Keratinocyte (primary cell): ENCODE results near the gene URGCP. TPM values are rescaled to one million over a fixed set of nuclear protein-coding genes. Genes with fewer than 3 reads are reported as not detected.
A peak's percentile ranks its signal among the peaks of the same experiment; 100 is the strongest.
"Not testable (repeated sequence)": the region's sequence is repeated elsewhere in the genome, so short reads cannot be mapped to it uniquely, and the experiment has no call there.

Experiments used
- DNase-seq: peaks from one replicate; pipeline ENCODE4 v3.0.0-alpha.2; 2011; ENCODE audit warnings: low read depth, missing footprints, low spot score
- FAIRE-seq: peaks from 2 replicates; lab custom pipeline; 2011; peaks lifted over from hg19 to GRCh38; lab: Jason Lieb, UNC
- H2AFZ ChIP-seq: 2 replicates; pipeline ENCODE4 v1.6.0; 2012; ENCODE audit warnings: low read length, control low read depth, inconsistent platforms; ENCODE audit not compliant: control insufficient read depth
- H3K27ac ChIP-seq: 2 replicates; pipeline ENCODE4 v1.5.1; 2011; ENCODE audit warnings: low read length; ENCODE audit not compliant: control insufficient read depth, insufficient read depth
- H3K27me3 ChIP-seq: 3 replicates; pipeline ENCODE4 v1.6.0; 2011; ENCODE audit warnings: low read length; ENCODE audit not compliant: control insufficient read depth, insufficient read depth; ENCODE audit errors: extremely low read depth
- H3K36me3 ChIP-seq, 2 experiments: 2 replicates in 1 of 2; 3 replicates in 1 of 2; pipeline ENCODE4 v1.5.1; 2011; ENCODE audit warnings: low read length in 2 of 2, mild to moderate bottlenecking in 1 of 2; ENCODE audit not compliant: control insufficient read depth in 2 of 2, insufficient read depth in 2 of 2; ENCODE audit errors: extremely low read depth in 1 of 2
- H3K4me1 ChIP-seq: 3 replicates; pipeline ENCODE4 v1.5.1; 2011; ENCODE audit warnings: low read length; ENCODE audit not compliant: control insufficient read depth, insufficient read depth; ENCODE audit errors: extremely low read depth
- H3K4me2 ChIP-seq: 3 replicates; pipeline ENCODE4 v1.6.0; 2011; ENCODE audit warnings: low read depth, low read length; ENCODE audit not compliant: control insufficient read depth, insufficient read depth; ENCODE audit errors: extremely low read depth
- H3K4me3 ChIP-seq, 3 experiments: fragments of 200-600 bp in 1 of 3; sonication (generic) in 1 of 3; 2 replicates in 2 of 3; 3 replicates in 1 of 3; pipeline ENCODE4 v1.5.1; 2011 to 2016; ENCODE audit warnings: low read length in 3 of 3, mild to moderate bottlenecking in 3 of 3, control low read depth in 2 of 3, inconsistent platforms in 1 of 3, low read depth in 1 of 3, mixed read lengths in 1 of 3, mixed run types in 1 of 3, moderate library complexity in 1 of 3; ENCODE audit not compliant: control insufficient read depth in 2 of 3, insufficient read depth in 2 of 3; ENCODE audit errors: extremely low read depth in 1 of 3
- H3K79me2 ChIP-seq: 2 replicates; pipeline ENCODE4 v1.6.0; 2012; ENCODE audit warnings: low read length; ENCODE audit not compliant: control insufficient read depth, insufficient read depth
- H3K9ac ChIP-seq: 3 replicates; pipeline ENCODE4 v1.6.0; 2011; ENCODE audit warnings: low read length; ENCODE audit not compliant: control insufficient read depth, insufficient read depth; ENCODE audit errors: extremely low read depth
- H3K9me1 ChIP-seq: 3 replicates; pipeline ENCODE4 v1.6.0; 2011; ENCODE audit warnings: low read length; ENCODE audit not compliant: control insufficient read depth, insufficient read depth; ENCODE audit errors: extremely low read depth
- H3K9me3 ChIP-seq: 2 replicates; pipeline ENCODE4 v1.5.1; 2012; ENCODE audit warnings: low read depth, low read length; ENCODE audit not compliant: control insufficient read depth
- H4K20me1 ChIP-seq: 3 replicates; pipeline ENCODE4 v1.6.0; 2011; ENCODE audit warnings: low read length; ENCODE audit not compliant: control insufficient read depth, insufficient read depth; ENCODE audit errors: extremely low read depth
- CTCF ChIP-seq, 3 experiments: IDR thresholded peaks in 1 of 3; conservative IDR thresholded peaks in 1 of 3; optimal IDR thresholded peaks in 1 of 3; 2 replicates in 2 of 3; 3 replicates in 1 of 3; pipeline versions ENCODE3 to v1.5.1; 2011; ENCODE audit warnings: low read length in 3 of 3, mild to moderate bottlenecking in 3 of 3, moderate library complexity in 2 of 3, control low read depth in 1 of 3, inconsistent platforms in 1 of 3; ENCODE audit not compliant: insufficient read depth in 2 of 3; ENCODE audit errors: extremely low read depth in 1 of 3
- EZH2 ChIP-seq: IDR thresholded peaks from one replicate; pipeline ENCODE4 v1.6.1; 2012; ENCODE audit warnings: inconsistent platforms, mild to moderate bottlenecking, low read length, moderate library complexity
- dilution Hi-C: fragments of 300-500 bp; cut with MboI; formaldehyde crosslinking; loops from one replicate; pipeline ENCODE4 v1.7.0; 2020; ENCODE audit warnings: low sequenced_read_pairs; ENCODE audit not compliant: extremely low pct_ligation_motif_present
- polyA plus RNA-seq, 5 experiments: library from polyadenylated mRNA; depleted of rRNA in 3 of 5; stranded (reverse) in 3 of 5; stranded (forward) in 1 of 5; unstranded in 1 of 5; fragments of >200 nt; gene quantifications; 1 replicate in 1 of 5; 2 replicates in 3 of 5; 3 replicates in 1 of 5; pipeline versions ENCODE4 v1.2.1 to v1.2.3, GENCODE V29; 2011 to 2012; ENCODE audit warnings: missing spikeins in 2 of 5, low read depth in 1 of 5, low replicate concordance in 1 of 5

Gene URGCP
- polyA plus RNA-seq, 1 donor (not counting 4 experiments of a cell fraction or from before 2014, with no cell fraction given): 27.6 TPM

DNA sequence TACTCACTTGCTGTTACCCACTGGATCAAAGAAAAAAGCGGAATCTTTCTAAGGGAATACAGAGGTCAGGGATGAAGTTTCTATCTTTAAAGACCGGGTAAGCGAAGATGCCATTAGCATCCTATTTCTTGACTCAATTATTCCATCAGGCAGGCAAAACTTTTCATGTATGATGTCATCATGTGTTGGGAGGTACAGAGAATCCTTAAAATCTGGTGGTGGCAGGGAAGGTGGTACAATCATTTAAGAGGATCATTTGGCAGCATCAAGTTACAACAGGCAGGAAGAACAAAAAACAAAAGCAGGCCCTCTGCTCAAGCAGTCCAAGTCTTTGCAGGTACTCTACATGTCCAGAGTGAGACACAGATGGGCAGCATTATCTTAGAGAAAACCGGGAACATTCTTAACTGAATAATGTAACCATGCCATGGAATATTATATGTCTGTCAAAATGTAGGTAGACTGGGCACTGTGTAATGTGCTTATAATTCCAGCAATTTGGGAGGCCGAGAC lies 3.8 kb downstream of the URGCP start:
- FAIRE-seq: peak; percentile 60

GRCh38 chr7:43898571-43898970 lies 7.8 kb downstream of the URGCP start:
- FAIRE-seq, H3K4me1 ChIP-seq, H3K9me1 ChIP-seq, H3K4me3 ChIP-seq, DNase-seq, H3K4me2 ChIP-seq, H3K27ac ChIP-seq, dilution Hi-C loops, H2AFZ ChIP-seq, H4K20me1 ChIP-seq, H3K27me3 ChIP-seq, H3K9ac ChIP-seq, H3K36me3 ChIP-seq, H3K9me3 ChIP-seq: not testable (repeated sequence)
- peaks cover 90% of the 10 kb centered on the region for H3K79me2 ChIP-seq

More for the DNA sequence above, 3.8 kb downstream of the URGCP start:
- H3K4me1 ChIP-seq: peaks cover 23% of the 10 kb centered on the region
- no peak for TF ChIP-seq CTCF (optimal IDR thresholded peaks at IDR 0.05 in 1 of 3, IDR thresholded peaks at IDR 0.05 in 1 of 3, conservative IDR thresholded peaks at IDR 0.05 in 1 of 3; ENCODE audit: extremely low read depth in 1 of 3, insufficient read depth in 2 of 3, low read length in 3 of 3)
- no peak overlapping the region for H3K4me3 ChIP-seq
- dilution Hi-C loops: no loop called here
- H3K79me2 ChIP-seq: peaks cover 76% of the 10 kb centered on the region
- no peak overlapping the region for H3K27ac ChIP-seq
- no peak for DNase-seq
- no peak overlapping the region for H3K4me2 ChIP-seq
- H3K9ac ChIP-seq: no peak overlapping the region
- H3K9me3 ChIP-seq: no peaks in the 10 kb centered on the region
- H3K36me3 ChIP-seq: peaks cover 3 to 6% of the 10 kb centered on the region in 2 experiments
- peaks cover 4% of the 10 kb centered on the region for H3K9me1 ChIP-seq
- H3K27me3 ChIP-seq: no peaks in the 10 kb centered on the region
- H4K20me1 ChIP-seq: peaks cover 8% of the 10 kb centered on the region
- H2AFZ ChIP-seq: no peak overlapping the region

DNA sequence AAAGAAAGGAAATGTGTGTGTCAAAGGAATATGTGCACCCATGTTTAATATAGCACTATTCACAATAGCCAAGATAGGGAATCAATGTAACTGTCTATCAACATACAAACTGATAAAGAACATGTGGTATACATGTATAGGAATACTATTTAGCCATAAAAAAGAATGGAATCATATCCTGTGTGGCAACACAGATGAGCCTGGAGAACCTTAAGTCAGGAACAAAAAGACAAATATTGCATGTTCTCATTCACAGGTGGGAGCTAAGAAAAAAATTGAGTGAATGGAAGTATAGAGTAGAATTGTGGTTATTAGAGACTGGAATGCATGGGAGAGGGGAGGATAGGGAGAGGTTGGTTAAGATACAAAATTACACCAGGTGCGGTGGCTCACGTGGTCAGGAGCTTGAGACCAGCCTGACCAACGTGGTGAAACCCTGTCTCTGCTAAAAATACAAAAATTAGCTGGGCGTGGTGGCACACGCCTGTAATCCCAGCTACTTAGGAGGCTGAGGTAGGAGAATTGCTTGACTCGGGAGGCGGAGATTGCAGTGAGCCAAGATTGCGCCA lies 10.5 kb downstream of the URGCP start:
- H2AFZ ChIP-seq: no peak overlapping the region
- H3K4me2 ChIP-seq: no peak overlapping the region
- no peaks in the 10 kb centered on the region for H4K20me1 ChIP-seq
- dilution Hi-C loops: no loop called here
- no peak overlapping the region for H3K27ac ChIP-seq
- H3K27me3 ChIP-seq: no peaks in the 10 kb centered on the region
- peaks cover 0 to 4% of the 10 kb centered on the region in 2 experiments for H3K36me3 ChIP-seq
- H3K9ac ChIP-seq: no peak overlapping the region
- no peaks in the 10 kb centered on the region for H3K9me3 ChIP-seq
- no peak for TF ChIP-seq EZH2
- TF ChIP-seq CTCF (optimal IDR thresholded peaks at IDR 0.05 in 1 of 3, IDR thresholded peaks at IDR 0.05 in 1 of 3, conservative IDR thresholded peaks at IDR 0.05 in 1 of 3; ENCODE audit: extremely low read depth in 1 of 3, insufficient read depth in 2 of 3, low read length in 3 of 3): no peak
- DNase-seq (no peak), FAIRE-seq (no peak)
- no peaks in the 10 kb centered on the region for H3K4me1 ChIP-seq
- no peak overlapping the region for H3K4me3 ChIP-seq
- H3K9me1 ChIP-seq: no peaks in the 10 kb centered on the region
- H3K79me2 ChIP-seq: peaks cover 90% of the 10 kb centered on the region
